ENCODE results near the gene ARID3C.

The ARID3C gene, protein sequence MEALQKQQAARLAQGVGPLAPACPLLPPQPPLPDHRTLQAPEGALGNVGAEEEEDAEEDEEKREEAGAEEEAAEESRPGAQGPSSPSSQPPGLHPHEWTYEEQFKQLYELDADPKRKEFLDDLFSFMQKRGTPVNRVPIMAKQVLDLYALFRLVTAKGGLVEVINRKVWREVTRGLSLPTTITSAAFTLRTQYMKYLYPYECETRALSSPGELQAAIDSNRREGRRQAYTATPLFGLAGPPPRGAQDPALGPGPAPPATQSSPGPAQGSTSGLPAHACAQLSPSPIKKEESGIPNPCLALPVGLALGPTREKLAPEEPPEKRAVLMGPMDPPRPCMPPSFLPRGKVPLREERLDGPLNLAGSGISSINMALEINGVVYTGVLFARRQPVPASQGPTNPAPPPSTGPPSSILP

DNA sequence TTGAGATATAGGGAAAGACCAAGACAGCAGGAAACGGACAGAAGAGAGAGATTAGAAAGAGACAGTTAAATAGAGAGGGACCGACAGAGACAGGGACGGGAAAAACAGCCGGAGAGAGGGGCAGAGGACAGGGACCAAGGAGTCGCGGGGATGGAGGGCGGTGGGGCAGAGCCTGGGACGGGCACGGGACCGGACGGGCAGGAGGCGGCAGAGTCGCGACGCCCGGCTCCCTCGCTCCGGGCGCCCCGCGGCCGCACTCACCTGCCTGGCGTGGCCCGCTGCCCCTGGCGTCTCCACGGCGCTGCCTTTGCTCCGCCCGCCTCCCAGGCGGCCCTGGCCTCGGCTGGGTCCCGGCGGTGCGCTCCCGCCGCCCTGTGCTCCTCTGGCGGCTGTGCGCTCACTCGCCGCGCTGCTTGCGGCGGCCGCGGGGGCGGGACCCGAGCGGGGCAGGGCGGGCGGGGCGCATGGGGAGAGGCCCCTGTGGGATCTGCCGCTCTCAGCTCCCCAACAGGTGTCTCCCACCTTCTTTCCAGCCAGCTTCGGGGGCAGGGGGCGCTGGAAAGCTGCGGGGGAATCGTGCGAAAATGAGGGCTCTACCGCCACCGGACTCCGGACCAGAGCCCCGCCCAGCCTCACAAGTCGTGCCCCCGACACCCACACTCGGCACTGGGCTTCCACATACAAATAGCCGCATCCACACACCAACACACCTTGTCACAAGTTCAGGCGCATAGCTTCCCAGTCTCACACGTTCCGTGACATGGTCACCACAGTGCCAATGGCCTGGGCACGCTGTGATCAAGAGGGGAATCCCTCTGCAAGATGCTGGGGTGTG lies at the start of gene ARID3C:
TSS of gene ARID3C (minus strand) at position 411 of the 835 bp plus-strand sequence. CDS start 1,052 bp downstream, outside the sequence.
- no peak for DNase-seq (ENCODE audit: low read depth in 3 of 3)

GRCh38 chr9:34675869-34676268 lies 47.0 kb upstream of the ARID3C start:
- DNase-seq (ENCODE audit: low read depth in 3 of 3), result no peak

DNA sequence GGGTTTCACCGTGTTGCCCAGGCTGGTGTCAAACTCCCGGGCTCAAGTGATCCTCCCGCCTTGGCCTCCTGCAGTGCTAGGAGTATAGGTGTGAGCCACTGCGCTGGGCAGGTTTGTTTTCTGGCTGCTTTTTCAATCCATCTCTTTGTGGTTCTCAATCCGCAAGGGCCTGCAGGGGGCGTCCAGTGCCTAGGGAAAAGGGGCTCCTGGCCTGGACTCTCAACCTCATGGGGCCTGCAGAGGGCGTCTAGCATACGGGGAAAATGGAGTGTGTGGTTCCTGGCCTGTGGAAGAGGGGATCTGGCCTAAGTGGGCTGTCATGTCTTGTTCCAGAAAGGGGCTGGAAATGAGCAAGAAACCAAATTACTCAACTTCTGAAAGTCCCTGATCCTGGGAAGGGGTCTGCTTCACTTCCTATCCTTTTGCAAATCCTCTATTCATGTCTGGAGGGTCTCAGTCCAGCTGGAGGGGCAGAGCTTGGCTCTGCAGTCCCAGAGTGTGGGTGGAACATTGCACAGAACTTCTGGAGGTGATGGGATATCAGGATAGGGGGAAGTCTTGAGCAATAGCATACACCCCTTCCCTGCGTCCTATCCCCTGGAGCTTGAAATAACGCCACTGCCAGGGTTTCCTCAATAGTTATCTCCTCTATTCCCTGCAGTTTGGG lies 46.3 kb upstream of the ARID3C start:
- peak; percentile 19 to 70 (median 37) for DNase-seq (ENCODE audit: low read depth in 3 of 3)

GRCh38 chr9:34674440-34674839 lies 45.6 kb upstream of the ARID3C start:
- no peak for DNase-seq (ENCODE audit: low read depth in 3 of 3)

- DNase-seq (ENCODE audit: low read depth in 3 of 3), result no peak
These were observed 42.4 kb upstream of the ARID3C start for GRCh38 chr9:34671307-34671706.

DNA sequence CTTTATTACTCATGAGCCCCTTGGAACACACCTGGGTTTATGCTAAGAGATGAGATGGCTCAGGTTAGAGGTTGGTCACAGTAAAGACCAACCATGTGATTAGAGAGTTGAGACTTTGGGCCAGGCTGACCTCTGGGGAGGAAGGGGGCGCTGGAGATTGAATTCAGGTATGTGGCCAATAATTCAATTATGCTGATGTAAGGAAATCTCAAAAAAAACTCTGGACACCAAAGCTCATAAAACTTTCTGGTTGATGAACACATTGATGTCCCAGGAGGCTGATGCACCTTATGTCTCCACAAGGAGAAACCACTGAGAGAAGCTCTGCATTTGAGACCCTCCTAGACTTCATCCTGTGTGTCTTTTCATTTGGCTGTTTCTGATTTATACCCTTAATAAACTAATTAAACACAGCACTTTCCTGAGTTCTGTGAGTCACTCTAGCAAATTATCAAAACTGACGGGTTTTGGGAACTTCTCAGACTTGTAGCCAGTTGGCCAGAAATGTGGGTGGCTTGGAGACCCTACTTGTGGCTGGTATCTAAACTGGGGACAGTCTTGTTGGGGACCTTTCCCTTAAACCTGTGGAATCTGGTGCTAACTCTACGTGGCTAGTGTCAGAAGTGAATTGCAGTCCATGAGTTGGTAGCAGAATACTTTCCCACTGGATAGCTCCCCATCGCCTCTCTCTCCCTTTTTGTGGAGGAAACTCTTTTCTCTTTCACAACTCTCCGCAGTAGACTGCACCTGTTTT lies 41.1 kb upstream of the ARID3C start:
- DNase-seq (ENCODE audit: low read depth in 3 of 3), result no peak

DNA sequence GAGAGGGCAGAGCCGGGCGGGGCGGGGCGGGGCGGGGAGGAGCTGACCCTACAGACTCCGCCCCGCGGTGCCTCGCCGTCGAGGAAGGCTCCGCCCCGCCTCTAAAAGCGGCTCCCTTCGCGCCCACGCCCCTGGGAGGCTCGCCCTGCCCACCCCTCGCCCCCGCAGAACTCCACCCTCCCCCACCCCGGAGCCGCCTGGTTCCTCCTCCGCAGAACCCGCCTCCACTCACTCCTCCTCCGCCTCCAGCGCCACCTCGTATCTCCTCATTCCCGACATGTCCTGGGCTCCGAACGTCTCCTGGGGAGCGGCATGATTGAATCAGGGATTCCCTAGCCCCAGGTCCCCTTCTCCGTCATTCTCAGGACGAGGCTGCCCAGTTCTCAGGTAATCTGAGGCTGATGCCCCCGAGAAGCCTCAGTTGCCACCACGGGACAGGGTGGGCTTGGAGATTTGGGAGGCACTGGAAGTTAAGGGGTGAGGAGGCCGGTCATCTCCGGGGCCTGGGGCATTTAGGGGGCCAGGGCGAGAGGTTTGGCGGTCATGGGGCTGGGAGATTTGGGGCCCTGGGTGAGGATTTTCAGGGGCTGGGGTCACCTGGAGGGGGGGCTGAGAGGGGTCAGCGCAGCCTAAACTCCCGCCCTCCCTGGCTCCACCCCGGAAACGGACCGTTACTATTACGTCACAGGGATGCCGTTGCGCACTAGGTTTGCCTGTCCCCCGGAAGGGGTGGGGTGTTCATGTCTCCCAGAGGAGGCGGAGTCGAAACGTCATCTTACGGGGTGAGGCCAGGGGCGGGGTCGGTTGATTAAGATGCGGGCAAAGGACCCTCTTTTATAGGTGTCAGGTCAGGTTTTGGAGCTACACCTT lies 36.8 kb upstream of the ARID3C start:
- peak; percentile 62 to 78 (median 64) for DNase-seq (ENCODE audit: low read depth in 3 of 3)

GRCh38 chr9:34665067-34665380 lies 36.2 kb upstream of the ARID3C start:
- no peak for DNase-seq (ENCODE audit: low read depth in 3 of 3)

- DNase-seq (ENCODE audit: low read depth in 3 of 3), result peak in 2 of 3 experiments; percentile 31 to 75
These were observed 35.6 kb upstream of the ARID3C start for GRCh38 chr9:34664281-34665066.

GRCh38 chr9:34663303-34663605 lies 34.4 kb upstream of the ARID3C start:
- DNase-seq (ENCODE audit: low read depth in 3 of 3), result no peak

DNA sequence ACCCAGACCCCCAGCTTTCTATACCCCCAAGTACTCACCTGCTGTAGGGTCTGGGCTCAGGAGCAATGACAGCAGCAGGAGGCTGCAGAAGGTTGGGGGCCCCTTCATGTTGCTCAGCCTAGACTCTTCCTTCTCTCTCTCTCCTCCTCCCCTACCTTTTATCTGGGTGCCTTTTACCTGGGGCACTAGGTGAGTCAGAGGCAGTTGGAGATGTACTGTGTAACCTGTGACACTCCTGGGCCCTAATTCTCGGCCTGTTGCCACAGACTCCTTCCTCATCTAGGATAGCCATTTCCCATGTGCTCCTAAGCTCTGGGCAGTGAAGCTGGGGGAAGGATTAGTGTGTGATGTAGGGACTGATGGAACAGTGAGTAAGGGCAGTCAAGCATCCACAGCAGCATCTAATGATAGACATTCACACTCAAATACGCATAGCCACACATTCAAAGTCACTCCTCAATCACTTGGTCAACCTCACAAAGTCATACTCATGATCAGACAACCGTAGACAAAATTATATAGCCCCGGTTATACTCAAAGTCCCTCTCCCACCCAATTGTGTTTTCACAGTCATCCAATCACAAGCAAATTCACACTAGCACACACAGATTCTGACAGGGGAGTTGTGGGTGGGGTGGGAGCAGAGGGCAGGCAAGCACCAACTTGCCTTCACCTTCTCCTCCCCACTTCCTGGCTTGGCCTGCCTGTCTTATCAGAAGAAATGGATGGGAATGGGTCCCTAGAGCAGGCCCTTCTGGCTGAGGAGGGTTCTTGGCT lies 33.8 kb upstream of the ARID3C start, which contains the start of gene CCL27:
TSS of gene CCL27 (minus strand) at position 132 of the 777 bp plus-strand sequence. CDS start at position 108, 24 bp downstream.
- no peak for DNase-seq (ENCODE audit: low read depth in 3 of 3)

GRCh38 chr9:34659592-34660253 lies 30.9 kb upstream of the ARID3C start:
- DNase-seq (ENCODE audit: low read depth in 3 of 3), result no peak

GRCh38 chr9:34658461-34658860 lies 29.6 kb upstream of the ARID3C start:
- no peak for DNase-seq (ENCODE audit: low read depth in 3 of 3)

- DNase-seq (ENCODE audit: low read depth in 3 of 3), result no peak
These were observed 28.1 kb upstream of the ARID3C start for GRCh38 chr9:34656992-34657391.

GRCh38 chr9:34655394-34655793 lies 26.5 kb upstream of the ARID3C start:
- no peak for DNase-seq (ENCODE audit: low read depth in 3 of 3)

DNA sequence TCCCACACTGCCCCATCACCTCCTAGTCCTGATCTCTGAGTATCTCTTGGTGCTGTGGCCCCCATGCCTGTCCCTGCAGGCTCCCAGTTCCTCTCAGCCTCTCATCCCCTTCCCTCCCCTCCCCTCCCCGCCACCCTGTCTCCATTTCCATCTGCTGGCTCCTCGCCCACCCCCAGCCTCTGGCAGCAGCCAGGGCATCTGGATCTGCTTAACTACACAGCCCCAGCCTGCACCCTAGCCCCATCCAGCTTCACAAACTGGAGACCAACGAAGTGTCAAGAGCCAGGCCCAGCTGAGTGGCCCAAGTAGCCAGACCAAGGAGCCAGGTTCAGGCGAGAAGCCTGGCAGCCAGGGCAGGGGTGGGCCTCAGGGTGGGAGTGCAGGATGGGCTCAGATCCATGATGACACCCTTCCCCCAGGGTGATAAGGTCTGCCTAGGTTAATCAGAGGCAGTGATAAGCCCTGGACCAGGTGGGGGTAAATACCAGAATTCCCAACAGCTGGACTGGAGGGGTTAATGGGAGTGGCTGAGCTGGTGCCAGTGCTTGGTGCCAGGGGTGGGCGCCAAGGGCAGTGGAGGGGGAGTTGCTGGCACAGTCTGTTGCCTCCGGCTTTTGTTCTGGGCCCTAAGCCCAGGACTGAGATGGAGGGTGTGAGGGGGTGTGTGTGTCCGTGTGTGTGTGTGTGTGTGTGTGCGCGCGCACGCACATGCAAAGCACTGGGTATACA lies 25.6 kb upstream of the ARID3C start:
- DNase-seq (ENCODE audit: low read depth in 3 of 3), result no peak

DNA sequence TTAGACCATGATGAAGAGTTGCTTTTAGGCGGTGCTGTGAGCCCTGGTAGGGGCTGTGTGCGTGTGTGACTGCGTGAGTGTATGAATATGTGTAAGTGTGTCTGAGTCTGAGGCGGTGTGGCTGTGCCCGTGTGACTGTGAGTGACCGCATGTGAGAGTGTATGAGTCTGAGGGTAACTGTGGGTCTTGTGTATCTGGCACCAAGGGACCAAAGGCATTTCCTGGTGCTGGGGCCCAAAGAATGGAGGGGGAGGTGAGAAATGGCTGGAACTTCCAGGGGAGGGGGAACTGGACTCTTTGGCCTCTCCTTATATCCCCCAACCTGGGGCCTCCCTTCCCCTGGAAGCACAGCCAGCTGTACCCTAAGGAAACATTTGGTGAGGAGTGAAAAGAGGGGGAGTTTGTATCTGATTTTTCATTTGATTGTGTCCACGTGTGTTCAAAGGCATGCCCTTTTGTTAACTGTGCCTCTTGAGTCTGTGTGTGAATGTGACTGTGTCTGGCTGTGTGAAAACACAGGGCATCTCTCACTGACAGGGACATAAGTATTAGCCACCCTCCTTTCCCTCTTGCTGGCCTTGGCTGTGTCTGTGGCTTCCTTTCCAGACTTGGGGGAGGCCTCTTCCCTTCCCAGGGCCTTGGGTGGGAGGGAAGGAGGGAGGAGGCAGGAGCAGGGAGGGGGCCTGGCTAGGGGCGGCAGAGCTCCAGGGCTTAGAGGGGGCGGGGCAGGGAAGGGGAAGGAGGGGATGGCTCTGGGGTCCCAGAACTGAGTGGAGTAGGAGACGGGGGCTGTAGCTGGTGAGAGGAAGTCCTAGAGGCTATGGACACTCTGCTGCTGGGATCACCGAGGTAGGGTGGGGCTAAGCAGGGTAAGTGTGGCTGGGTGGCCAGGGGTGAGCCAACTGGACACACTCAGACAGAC lies 24.5 kb upstream of the ARID3C start:
- DNase-seq (ENCODE audit: low read depth in 3 of 3), result no peak
